Measurements from ENCODE around the gene LZTS2. TPM values are rescaled to one million over a fixed set of nuclear protein-coding genes. Genes with fewer than 3 reads are reported as not detected.

LZTS2 gene
- total RNA-seq, 2 donors from 2014 or later = 40.0 to 71.0 TPM

- H3K4me1 ChIP-seq = peaks cover 0 to 37% of the 10 kb centered on the region in 2 donors
- no peaks in the 10 kb centered on the region for H3K36me3 ChIP-seq
- TF ChIP-seq CTCF (IDR thresholded peaks at IDR 0.05) = peak; percentile 94 to 95
- peak; percentile 92 for DNase-seq (ENCODE audit: low spot score)
- peak overlapping the region; percentile 46 to 55 for H3K27ac ChIP-seq
- no peaks in the 10 kb centered on the region for H3K27me3 ChIP-seq
- H3K9me3 ChIP-seq = no peaks in the 10 kb centered on the region
- H3K4me3 ChIP-seq = no peak overlapping the region
Observed at GRCh38 chr10:101012525-101013364, 13.1 kb downstream of the LZTS2 start.

GRCh38 chr10:101013365-101013825 is 13.8 kb downstream of the LZTS2 start:
- H3K36me3 ChIP-seq = no peaks in the 10 kb centered on the region
- TF ChIP-seq CTCF (IDR thresholded peaks at IDR 0.05) = no peak
- no peak overlapping the region for H3K4me3 ChIP-seq
- no peaks in the 10 kb centered on the region for H3K9me3 ChIP-seq
- H3K27ac ChIP-seq = peak overlapping the region; percentile 40 to 55
- H3K27me3 ChIP-seq = no peaks in the 10 kb centered on the region
- peaks cover 0 to 31% of the 10 kb centered on the region in 2 donors for H3K4me1 ChIP-seq
- DNase-seq (ENCODE audit: low spot score) = no peak

- Histone ChIP-seq H3K27me3 (no peaks in the 10 kb centered on the region), H3K27ac (no peak overlapping the region), H3K4me1 (peaks cover 0 to 32% of the 10 kb centered on the region in 2 donors), H3K36me3 (no peaks in the 10 kb centered on the region), H3K4me3 (no peak overlapping the region), H3K9me3 (no peaks in the 10 kb centered on the region)
- DNase-seq (ENCODE audit: low spot score) = peak; percentile 87
- peak; percentile 78 to 93 for TF ChIP-seq CTCF (IDR thresholded peaks at IDR 0.05)
Observed at GRCh38 chr10:101014230-101014884, 14.7 kb downstream of the LZTS2 start.

GRCh38 chr10:101014966-101015581 is 15.5 kb downstream of the LZTS2 start:
- TF ChIP-seq CTCF (IDR thresholded peaks at IDR 0.05) = no peak
- Histone ChIP-seq H3K4me1 (peaks cover 0 to 32% of the 10 kb centered on the region in 2 donors), H3K27ac (no peak overlapping the region), H3K9me3 (no peaks in the 10 kb centered on the region), H3K36me3 (no peaks in the 10 kb centered on the region), H3K27me3 (no peaks in the 10 kb centered on the region), H3K4me3 (no peak overlapping the region)
- DNase-seq (ENCODE audit: low spot score) = no peak

GRCh38 chr10:101015582-101015973 is 16.0 kb downstream of the LZTS2 start:
- Histone ChIP-seq H3K36me3 (no peaks in the 10 kb centered on the region), H3K27me3 (no peaks in the 10 kb centered on the region), H3K9me3 (no peaks in the 10 kb centered on the region), H3K4me3 (no peak overlapping the region), H3K27ac (no peak overlapping the region), H3K4me1 (peaks cover 0 to 32% of the 10 kb centered on the region in 2 donors)
- TF ChIP-seq CTCF (IDR thresholded peaks at IDR 0.05) = no peak
- DNase-seq (ENCODE audit: low spot score) = no peak
